CD4-positive, CD25-positive, alpha-beta regulatory T cell (primary cell): Measurements from ENCODE around the gene PRSS21. TPM values are rescaled to one million over a fixed set of nuclear protein-coding genes. Genes with fewer than 3 reads are reported as not detected.

Experiments
- ATAC-seq, 2 donors: fragments of 150-1000 bp; cut with Tn5 transposase; one replicate each; pipeline ENCODE4 v1.10.0; 2021; ENCODE audit warnings: low read depth in 2 of 2, moderate number of reproducible peaks in 2 of 2, moderate library complexity in 1 of 2
- DNase-seq, 3 donors: peaks; one replicate each; pipeline versions ENCODE4 v3.0.0 to v3.0.0-alpha.2; 2012 to 2022; ENCODE audit warnings: mixed read lengths in 1 of 3
- H3K27ac ChIP-seq: one replicate; pipeline ENCODE4 v1.7.0; 2013; ENCODE audit warnings: mild to moderate bottlenecking, low read length; ENCODE audit not compliant: insufficient read depth, poor library complexity, severe bottlenecking
- H3K27me3 ChIP-seq: one replicate; pipeline ENCODE4 v1.7.0; 2013; ENCODE audit warnings: low read length; ENCODE audit not compliant: control insufficient read depth, insufficient read depth
- H3K36me3 ChIP-seq: one replicate; pipeline ENCODE4 v1.7.0; 2013; ENCODE audit warnings: mild to moderate bottlenecking, low read length, moderate library complexity; ENCODE audit not compliant: control insufficient read depth, insufficient read depth
- H3K4me1 ChIP-seq: 2 replicates; pipeline ENCODE4 v1.7.0; 2013; ENCODE audit warnings: mild to moderate bottlenecking, low read length; ENCODE audit not compliant: insufficient read depth, control insufficient read depth, poor library complexity, severe bottlenecking
- H3K4me3 ChIP-seq: one replicate; pipeline ENCODE4 v1.7.0; 2013; ENCODE audit warnings: low read depth, mild to moderate bottlenecking, low read length, moderate library complexity
- H3K9me3 ChIP-seq, 2 experiments: 1 replicate in 1 of 2; 2 replicates in 1 of 2; pipeline ENCODE4 v1.7.0; 2013; ENCODE audit warnings: low read length in 2 of 2, mild to moderate bottlenecking in 1 of 2, moderate library complexity in 1 of 2; ENCODE audit not compliant: control insufficient read depth in 2 of 2
- H3K27ac Mint-ChIP-seq, 3 donors: one replicate each; pipeline ENCODE4 v1.8.0; 2020 to 2022; ENCODE audit warnings: mild to moderate bottlenecking in 3 of 3, mixed read lengths in 3 of 3, moderate library complexity in 2 of 3
- H3K27me3 Mint-ChIP-seq: one replicate; pipeline ENCODE4 v1.8.0; 2022; ENCODE audit warnings: mild to moderate bottlenecking, mixed read lengths
- H3K36me3 Mint-ChIP-seq: one replicate; pipeline ENCODE4 v1.8.0; 2020; ENCODE audit warnings: mixed read lengths
- H3K4me1 Mint-ChIP-seq, 4 donors: one replicate each; pipeline ENCODE4 v1.8.0; 2020 to 2022; ENCODE audit warnings: mixed read lengths in 4 of 4, mild to moderate bottlenecking in 1 of 4
- H3K4me3 Mint-ChIP-seq, 4 donors: one replicate each; pipeline ENCODE4 v1.8.0; 2020 to 2022; ENCODE audit warnings: mild to moderate bottlenecking in 4 of 4, mixed read lengths in 4 of 4, moderate library complexity in 3 of 4
- H3K9me3 Mint-ChIP-seq, 7 donors: one replicate each; pipeline ENCODE4 v1.8.0; 2020 to 2022; ENCODE audit warnings: mixed read lengths in 7 of 7, mild to moderate bottlenecking in 3 of 7, moderate library complexity in 2 of 7
- polyA plus RNA-seq, 4 donors: library from polyadenylated mRNA; unstranded; fragments of 300-500 nt; fragmentation: Illumina TruSeq; gene quantifications; one replicate each; pipeline ENCODE4 v1.2.3, GENCODE V29; 2021
- total RNA-seq: library from RNA; stranded (reverse); gene quantifications from one replicate; pipeline ENCODE4 v1.2.3, GENCODE V29; 2022

Gene PRSS21
- total and polyA plus RNA-seq, 5 donors from 2014 or later: 0.43 to 8.4 (median 4.1) TPM; not detected in 1

- Mint-ChIP-seq H3K4me3 (peak within 1 kb of the TSS; percentile 93 to 100 (median 97)), H3K36me3 (peaks cover 8% of the 10 kb centered on the region), H3K27ac (peak within 1 kb of the TSS; percentile 98 to 99 (median 98)), H3K27me3 (no peaks in the 10 kb centered on the region), H3K4me1 (peaks cover 0 to 56% (median 23%) of the 10 kb centered on the region in 4 donors), H3K9me3 (no peaks in the 10 kb centered on the region)
- DNase-seq (peak; percentile 85 to 90 (median 87)), ATAC-seq (peak; percentile 91 to 93)
- Histone ChIP-seq H3K4me3 (peak within 1 kb of the TSS; percentile 84), H3K27ac (peak within 1 kb of the TSS; percentile 97), H3K36me3 (peaks cover 20% of the 10 kb centered on the region), H3K9me3 (no peaks in the 10 kb centered on the region), H3K4me1 (peaks cover 33% of the 10 kb centered on the region), H3K27me3 (no peaks in the 10 kb centered on the region)
These were observed 39.7 kb upstream of the PRSS21 start, which contains the start of gene ELOB for GRCh38 chr16:2777231-2777902. Gene ELOB, minus strand, starts transcription at chr16:2777280. Its CDS starts 41 bp downstream, at chr16:2777239.

GRCh38 chr16:2777903-2778629, 39.0 kb upstream of the PRSS21 start:
- H3K9me3 Mint-ChIP-seq: no peaks in the 10 kb centered on the region
- peaks cover 33% of the 10 kb centered on the region for H3K4me1 ChIP-seq
- DNase-seq (peak in 2 of 3 donors; percentile 46 to 55), ATAC-seq (peak; percentile 18 to 30)
- H3K36me3 Mint-ChIP-seq: peaks cover 3% of the 10 kb centered on the region
- peak overlapping the region; percentile 93 to 100 (median 97) for H3K4me3 Mint-ChIP-seq
- peak overlapping the region; percentile 97 for H3K27ac ChIP-seq
- peaks cover 0 to 51% (median 21%) of the 10 kb centered on the region in 4 donors for H3K4me1 Mint-ChIP-seq
- H3K27ac Mint-ChIP-seq: peak overlapping the region; percentile 98 to 99 (median 98)
- peaks cover 20% of the 10 kb centered on the region for H3K36me3 ChIP-seq
- no peaks in the 10 kb centered on the region for H3K27me3 ChIP-seq
- H3K9me3 ChIP-seq: no peaks in the 10 kb centered on the region
- peak overlapping the region; percentile 84 for H3K4me3 ChIP-seq
- no peaks in the 10 kb centered on the region for H3K27me3 Mint-ChIP-seq

- Mint-ChIP-seq H3K9me3 (no peaks in the 10 kb centered on the region), H3K4me1 (peaks cover 0 to 51% (median 21%) of the 10 kb centered on the region in 4 donors), H3K27me3 (no peaks in the 10 kb centered on the region), H3K4me3 (peak overlapping the region; percentile 93 to 100 (median 97)), H3K36me3 (peaks cover 3% of the 10 kb centered on the region), H3K27ac (peak overlapping the region; percentile 98 to 99 (median 98))
- H3K9me3 ChIP-seq: no peaks in the 10 kb centered on the region
- ATAC-seq: no peak
- peak overlapping the region; percentile 84 for H3K4me3 ChIP-seq
- no peaks in the 10 kb centered on the region for H3K27me3 ChIP-seq
- peaks cover 33% of the 10 kb centered on the region for H3K4me1 ChIP-seq
- peak overlapping the region; percentile 97 for H3K27ac ChIP-seq
- DNase-seq: no peak
- peaks cover 15% of the 10 kb centered on the region for H3K36me3 ChIP-seq
These were observed 38.4 kb upstream of the PRSS21 start for GRCh38 chr16:2778630-2778958.

GRCh38 chr16:2779151-2779920, 37.7 kb upstream of the PRSS21 start:
- H3K4me1 Mint-ChIP-seq: peaks cover 0 to 46% (median 21%) of the 10 kb centered on the region in 4 donors
- Histone ChIP-seq H3K9me3 (no peaks in the 10 kb centered on the region), H3K27me3 (no peaks in the 10 kb centered on the region), H3K27ac (no peak overlapping the region), H3K36me3 (peaks cover 11% of the 10 kb centered on the region), H3K4me1 (peaks cover 33% of the 10 kb centered on the region), H3K4me3 (no peak overlapping the region)
- peak overlapping the region; percentile 93 to 100 (median 97) for H3K4me3 Mint-ChIP-seq
- H3K27ac Mint-ChIP-seq: peak overlapping the region; percentile 66 to 99 (median 98)
- peaks cover 5% of the 10 kb centered on the region for H3K27me3 Mint-ChIP-seq
- H3K9me3 Mint-ChIP-seq: no peaks in the 10 kb centered on the region
- ATAC-seq (no peak), DNase-seq (no peak)
- peaks cover 2% of the 10 kb centered on the region for H3K36me3 Mint-ChIP-seq

DNA sequence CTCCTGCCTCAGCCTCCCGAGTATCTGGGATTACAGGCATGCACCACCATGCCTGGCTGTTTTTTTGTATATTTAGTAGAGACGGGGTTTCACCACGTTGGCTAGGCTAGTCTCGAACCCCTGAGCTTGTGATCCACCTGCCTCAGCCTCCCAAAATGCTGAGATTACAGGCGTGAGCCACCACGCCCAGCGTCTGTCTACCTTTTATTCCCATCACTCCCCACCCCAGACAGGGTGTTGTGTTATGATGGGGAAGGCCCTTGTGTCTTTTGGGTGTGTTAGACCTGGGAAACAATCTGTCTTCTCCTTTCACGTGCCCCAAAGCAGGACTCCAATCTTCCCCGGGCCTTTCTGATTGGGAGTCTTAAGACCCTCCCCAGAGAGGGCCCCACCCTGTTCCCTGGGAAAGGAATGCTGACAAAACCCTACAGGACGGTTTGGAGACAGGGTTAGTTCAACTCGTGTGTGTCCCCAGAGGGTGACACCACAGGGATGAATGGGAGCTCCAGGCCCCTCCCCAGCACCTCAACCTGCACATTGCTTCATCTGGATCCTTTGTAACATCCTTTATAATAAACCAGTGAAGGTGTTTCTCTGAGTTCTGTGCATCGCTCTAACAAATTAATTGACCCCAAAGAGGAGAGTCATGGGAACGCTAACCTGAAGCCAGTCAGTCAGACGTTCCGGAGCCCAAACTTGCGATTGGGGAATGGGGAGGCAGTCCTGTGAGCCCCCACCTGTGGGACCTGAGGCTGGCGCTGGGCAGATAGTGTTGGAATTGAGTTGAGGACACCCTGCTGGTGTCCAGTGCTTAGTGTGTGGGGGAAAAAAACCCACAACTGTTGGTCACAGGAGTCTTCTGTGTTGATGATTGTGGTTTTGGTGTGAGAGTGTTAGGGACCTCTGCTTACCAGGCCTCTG, 36.8 kb upstream of the PRSS21 start:
- peaks cover 5% of the 10 kb centered on the region for H3K27me3 Mint-ChIP-seq
- no peak for ATAC-seq
- H3K4me3 Mint-ChIP-seq: peak overlapping the region; percentile 39 to 100 (median 72)
- no peak overlapping the region for H3K4me3 ChIP-seq
- H3K27me3 ChIP-seq: no peaks in the 10 kb centered on the region
- H3K27ac ChIP-seq: no peak overlapping the region
- no peaks in the 10 kb centered on the region for H3K9me3 Mint-ChIP-seq
- peaks cover 34% of the 10 kb centered on the region for H3K4me1 ChIP-seq
- no peaks in the 10 kb centered on the region for H3K36me3 Mint-ChIP-seq
- DNase-seq: no peak
- no peaks in the 10 kb centered on the region for H3K9me3 ChIP-seq
- H3K27ac Mint-ChIP-seq: peak overlapping the region; percentile 62 to 81 (median 74)
- peaks cover 2% of the 10 kb centered on the region for H3K36me3 ChIP-seq
- peaks cover 0 to 44% (median 19%) of the 10 kb centered on the region in 4 donors for H3K4me1 Mint-ChIP-seq

GRCh38 chr16:2782583-2783351, 34.3 kb upstream of the PRSS21 start:
- Histone ChIP-seq H3K27me3 (no peaks in the 10 kb centered on the region), H3K9me3 (no peaks in the 10 kb centered on the region), H3K36me3 (no peaks in the 10 kb centered on the region), H3K4me1 (peaks cover 26% of the 10 kb centered on the region), H3K4me3 (no peak overlapping the region), H3K27ac (no peak overlapping the region)
- Mint-ChIP-seq H3K4me1 (peaks cover 0 to 38% (median 11%) of the 10 kb centered on the region in 4 donors), H3K9me3 (no peaks in the 10 kb centered on the region), H3K4me3 (peak overlapping the region in 3 of 4 donors; percentile 7 to 85 (median 48)), H3K27me3 (peaks cover 15% of the 10 kb centered on the region), H3K27ac (no peak overlapping the region), H3K36me3 (no peaks in the 10 kb centered on the region)
- DNase-seq (no peak), ATAC-seq (no peak)
